OCI-LY1 (cell line): ENCODE measurements around the gene PLA2G15.

Experiments
- CTCF ChIP-seq: fragments of 200-600 bp; sonication (generic), shearing (Covaris generic); IDR thresholded peaks from 2 replicates; pipeline ENCODE4 v1.5.1; 2017; ENCODE audit warnings: mild to moderate bottlenecking, antibody characterized with exemption, low read length, moderate library complexity, mixed read lengths
- EZH2 ChIP-seq: fragments of 200-600 bp; sonication (generic), shearing (Covaris generic); IDR thresholded peaks from 2 replicates; pipeline ENCODE4 v1.8.0; 2017; ENCODE audit warnings: borderline replicate concordance, mixed run types, mild to moderate bottlenecking, antibody characterized with exemption, low read length, moderate library complexity, mixed read lengths

- TF ChIP-seq CTCF = 0 out of 2 replicates have a peak, but pooled peaks have one; percentile 20
- TF ChIP-seq EZH2 = no peak
Measured at GRCh38 chr16:68234188-68235107, 10.7 kb upstream of the PLA2G15 start.
